NT2/D1 (cell line): ENCODE measurements around the gene TSNAXIP1.

Experiments
- SUZ12 ChIP-seq: IDR thresholded peaks from 2 replicates; pipeline ENCODE4 v1.6.1; 2011; ENCODE audit not compliant: insufficient read length, insufficient read depth; ENCODE audit errors: extremely low read depth
- YY1 ChIP-seq: IDR thresholded peaks from 2 replicates; pipeline ENCODE4 v1.6.1; 2011; ENCODE audit not compliant: insufficient read length, insufficient read depth
- ZNF274 ChIP-seq: IDR thresholded peaks from 2 replicates; pipeline ENCODE4 v1.6.1; 2011; ENCODE audit warnings: mild to moderate bottlenecking, low read depth, low read length

DNA sequence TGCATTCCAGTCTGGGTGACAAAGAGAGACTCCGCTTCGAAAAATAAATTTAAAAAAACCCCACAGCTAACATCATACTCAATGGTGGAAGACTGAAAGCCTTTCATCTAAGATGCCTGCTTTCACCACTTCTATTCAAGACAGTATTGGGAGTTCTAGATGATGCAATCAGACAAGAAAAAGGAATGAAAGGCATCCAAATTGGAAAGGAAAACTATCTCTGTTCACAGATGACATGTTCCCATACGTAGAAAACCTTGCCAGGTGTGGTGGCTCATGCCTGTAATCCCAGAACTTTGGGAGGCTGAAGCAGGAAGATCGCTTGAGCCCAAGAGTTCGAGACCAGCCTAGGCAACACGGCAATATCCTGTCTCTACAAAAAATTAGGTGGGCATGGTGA, 31.4 kb upstream of the TSNAXIP1 start:
- TF ChIP-seq ZNF274 (no peak), SUZ12 (no peak), YY1 (no peak)
